Chondrocyte (in vitro differentiated cells): ENCODE data around the gene PAK4. TPM values are rescaled to one million over a fixed set of nuclear protein-coding genes. Genes with fewer than 3 reads are reported as not detected.

ENCODE experiments used
- DNase-seq: peaks from one replicate; pipeline ENCODE4 v3.0.0; 2021; ENCODE audit warnings: mixed read lengths, low spot score
- H3K27ac Mint-ChIP-seq: one replicate; pipeline ENCODE4 v1.8.0; 2021; ENCODE audit warnings: mild to moderate bottlenecking, moderate library complexity, mixed read lengths; ENCODE audit not compliant: unreplicated experiment
- H3K27me3 Mint-ChIP-seq: 2 replicates; pipeline ENCODE4 v1.8.0; 2021; ENCODE audit warnings: low read depth, mixed read lengths
- H3K36me3 Mint-ChIP-seq: 2 replicates; pipeline ENCODE4 v1.8.0; 2021; ENCODE audit warnings: low read depth, mixed read lengths
- H3K4me1 Mint-ChIP-seq: 2 replicates; pipeline ENCODE4 v1.8.0; 2021; ENCODE audit warnings: low read depth, mild to moderate bottlenecking, mixed read lengths
- H3K4me3 Mint-ChIP-seq: one replicate; pipeline ENCODE4 v1.8.0; 2021; ENCODE audit warnings: mild to moderate bottlenecking, moderate library complexity, mixed read lengths; ENCODE audit not compliant: unreplicated experiment
- H3K9me3 Mint-ChIP-seq: 2 replicates; pipeline ENCODE4 v1.8.0; 2021; ENCODE audit warnings: low read depth, mixed read lengths
- total RNA-seq: library from RNA; stranded (reverse); gene quantifications from 3 replicates; pipeline ENCODE4 v1.2.1, GENCODE V29; 2021
- TF ChIP-seq, protein P1 (sequence below): fragments of 200-600 bp; sonication (generic); IDR thresholded peaks from 2 replicates; pipeline ENCODE4 v1.5.0; 2021; ENCODE audit warnings: antibody characterized with exemption, mild to moderate bottlenecking, moderate library complexity

PAK4 gene
- total RNA-seq, 1 donor from 2014 or later = 14.4 TPM

GRCh38 chr19:39152066-39152465, 26.5 kb downstream of the PAK4 start:
- Mint-ChIP-seq H3K4me1 (peaks cover 3% of the 10 kb centered on the region), H3K4me3 (no peak overlapping the region)

DNA sequence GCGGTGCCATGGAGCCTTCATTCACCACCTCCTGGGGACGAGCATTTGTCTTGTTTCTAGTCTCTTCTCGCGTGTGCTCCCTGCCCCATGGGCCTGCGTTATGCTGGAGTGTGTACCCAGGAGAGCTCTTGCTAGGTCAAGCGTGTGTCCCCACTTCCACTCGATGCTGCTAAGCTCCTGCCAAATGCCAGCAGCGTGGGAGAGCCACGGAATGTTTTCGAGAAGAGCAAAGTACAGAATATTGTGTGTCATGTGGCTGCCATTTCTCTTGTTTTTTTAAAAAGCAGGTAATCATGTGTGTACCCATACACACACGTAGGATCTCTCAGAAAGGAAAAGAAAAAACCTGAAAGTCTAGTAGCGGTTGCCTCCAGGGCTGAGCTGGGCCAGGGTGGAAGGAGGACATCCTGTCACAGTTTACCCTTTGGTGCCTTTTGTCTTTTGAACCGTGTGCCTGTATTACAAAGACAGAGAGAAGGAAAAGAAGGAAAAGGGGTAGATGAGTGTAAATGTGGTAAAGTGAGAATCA, 28.6 kb downstream of the PAK4 start:
- H3K36me3 Mint-ChIP-seq = no peaks in the 10 kb centered on the region
- no peak overlapping the region for H3K4me3 Mint-ChIP-seq
- peaks cover 15% of the 10 kb centered on the region for H3K4me1 Mint-ChIP-seq
- TF ChIP-seq, protein P1, sequence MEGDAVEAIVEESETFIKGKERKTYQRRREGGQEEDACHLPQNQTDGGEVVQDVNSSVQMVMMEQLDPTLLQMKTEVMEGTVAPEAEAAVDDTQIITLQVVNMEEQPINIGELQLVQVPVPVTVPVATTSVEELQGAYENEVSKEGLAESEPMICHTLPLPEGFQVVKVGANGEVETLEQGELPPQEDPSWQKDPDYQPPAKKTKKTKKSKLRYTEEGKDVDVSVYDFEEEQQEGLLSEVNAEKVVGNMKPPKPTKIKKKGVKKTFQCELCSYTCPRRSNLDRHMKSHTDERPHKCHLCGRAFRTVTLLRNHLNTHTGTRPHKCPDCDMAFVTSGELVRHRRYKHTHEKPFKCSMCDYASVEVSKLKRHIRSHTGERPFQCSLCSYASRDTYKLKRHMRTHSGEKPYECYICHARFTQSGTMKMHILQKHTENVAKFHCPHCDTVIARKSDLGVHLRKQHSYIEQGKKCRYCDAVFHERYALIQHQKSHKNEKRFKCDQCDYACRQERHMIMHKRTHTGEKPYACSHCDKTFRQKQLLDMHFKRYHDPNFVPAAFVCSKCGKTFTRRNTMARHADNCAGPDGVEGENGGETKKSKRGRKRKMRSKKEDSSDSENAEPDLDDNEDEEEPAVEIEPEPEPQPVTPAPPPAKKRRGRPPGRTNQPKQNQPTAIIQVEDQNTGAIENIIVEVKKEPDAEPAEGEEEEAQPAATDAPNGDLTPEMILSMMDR = no peak
- H3K9me3 Mint-ChIP-seq = no peaks in the 10 kb centered on the region
- DNase-seq = no peak
- H3K27ac Mint-ChIP-seq = no peak overlapping the region
- H3K27me3 Mint-ChIP-seq = no peaks in the 10 kb centered on the region

More at GRCh38 chr19:39152066-39152465, 26.5 kb downstream of the PAK4 start:
- DNase-seq = no peak
- H3K36me3 Mint-ChIP-seq = no peaks in the 10 kb centered on the region
- no peaks in the 10 kb centered on the region for H3K27me3 Mint-ChIP-seq
- H3K9me3 Mint-ChIP-seq = peaks cover 3% of the 10 kb centered on the region
- H3K27ac Mint-ChIP-seq = no peak overlapping the region
- TF ChIP-seq, protein P1 = no peak

DNA sequence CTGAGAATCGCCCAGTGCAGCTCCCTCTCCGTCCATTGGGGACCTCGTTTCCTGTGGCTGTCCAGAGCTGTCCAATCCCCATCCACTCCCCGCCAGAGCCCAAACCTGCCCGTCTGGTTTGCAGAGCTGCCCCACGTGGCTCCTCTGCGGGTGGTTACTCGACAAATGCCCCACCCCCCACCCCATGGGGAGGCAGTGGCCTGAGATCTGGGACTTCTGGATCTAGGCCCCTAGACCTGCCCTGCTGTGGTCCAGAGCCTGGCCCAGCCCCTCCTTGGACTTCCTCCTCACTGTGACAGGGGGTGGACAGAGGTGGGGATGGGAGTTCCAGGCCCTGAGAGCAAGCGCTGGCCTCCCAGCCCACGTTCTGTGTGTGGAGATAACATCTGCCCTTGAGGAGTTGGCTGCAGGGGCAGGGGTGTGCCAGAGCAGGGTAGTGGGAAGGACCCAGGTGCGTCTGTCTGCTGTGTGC, 29.1 kb downstream of the PAK4 start:
- no peaks in the 10 kb centered on the region for H3K9me3 Mint-ChIP-seq
- H3K4me3 Mint-ChIP-seq = no peak overlapping the region
- no peaks in the 10 kb centered on the region for H3K27me3 Mint-ChIP-seq
- TF ChIP-seq, protein P1 = no peak
- no peak for DNase-seq
- H3K36me3 Mint-ChIP-seq = no peaks in the 10 kb centered on the region
- H3K27ac Mint-ChIP-seq = no peak overlapping the region
- peaks cover 15% of the 10 kb centered on the region for H3K4me1 Mint-ChIP-seq

DNA sequence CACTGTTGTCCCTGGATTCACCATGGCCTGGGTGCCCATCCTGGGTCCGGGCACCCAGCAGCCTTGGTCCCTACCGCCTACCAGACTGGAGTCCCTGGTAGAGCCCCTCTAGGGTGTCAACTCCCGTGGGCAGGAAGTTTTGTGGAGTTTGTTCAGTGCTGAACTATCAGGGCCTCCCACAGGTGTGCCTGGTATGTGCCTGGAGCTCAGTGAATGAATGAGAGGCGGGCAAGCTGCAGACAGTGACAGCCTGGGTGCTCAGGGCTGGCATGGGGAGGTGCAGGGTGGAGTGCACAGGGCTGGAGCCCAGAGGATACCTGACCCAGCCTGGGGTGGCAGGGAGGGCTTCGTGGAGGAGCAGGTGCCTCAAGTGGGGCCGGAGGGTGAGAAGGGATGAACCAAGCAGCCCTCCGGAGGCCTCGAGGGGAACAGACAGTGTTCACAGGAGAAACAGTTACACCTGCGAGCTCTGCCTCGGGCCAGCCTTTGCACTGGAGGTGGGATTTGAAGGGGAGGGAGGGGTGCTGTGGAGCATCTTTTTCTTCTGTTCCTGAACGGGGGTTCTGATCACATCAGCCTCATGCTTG, 29.6 kb downstream of the PAK4 start:
- TF ChIP-seq, protein P1 = no peak
- Mint-ChIP-seq H3K27me3 (no peaks in the 10 kb centered on the region), H3K9me3 (no peaks in the 10 kb centered on the region), H3K4me3 (no peak overlapping the region), H3K27ac (no peak overlapping the region), H3K4me1 (peaks cover 15% of the 10 kb centered on the region), H3K36me3 (no peaks in the 10 kb centered on the region)
- DNase-seq = no peak

DNA sequence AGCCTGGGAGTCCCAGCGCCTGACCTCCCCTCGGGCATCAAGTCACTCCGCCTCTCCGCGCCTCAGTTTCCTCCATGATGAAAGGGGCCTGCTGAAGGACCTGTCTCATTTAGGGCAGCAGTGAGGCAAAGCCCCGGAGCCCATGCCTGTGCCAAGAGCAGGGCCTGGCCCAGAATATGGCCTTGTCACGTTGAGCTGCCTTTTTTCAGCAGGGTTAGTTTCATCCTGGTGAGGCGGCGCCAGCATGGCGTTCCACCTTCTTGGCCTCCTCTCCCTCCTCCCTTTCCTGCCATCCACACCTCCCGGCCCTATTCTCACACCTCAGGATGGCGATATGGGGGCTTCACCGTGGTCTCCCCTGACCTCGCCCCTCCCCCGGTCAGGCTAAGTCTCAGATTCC, 30.2 kb downstream of the PAK4 start:
- Mint-ChIP-seq H3K27ac (no peak overlapping the region), H3K9me3 (no peaks in the 10 kb centered on the region), H3K36me3 (no peaks in the 10 kb centered on the region), H3K4me1 (peaks cover 15% of the 10 kb centered on the region), H3K27me3 (no peaks in the 10 kb centered on the region), H3K4me3 (no peak overlapping the region)
- TF ChIP-seq, protein P1 = no peak
- DNase-seq = no peak
